ENCODE measurements around the gene LTC4S. TPM values are rescaled to one million over a fixed set of nuclear protein-coding genes. Genes with fewer than 3 reads are reported as not detected.
A peak's percentile ranks its signal among the peaks of the same experiment; 100 is the strongest.

LTC4S gene
- total RNA-seq, 4 donors from 2014 or later, result 3.0 to 3.8 (median 3.2) TPM; not detected in 1

DNA sequence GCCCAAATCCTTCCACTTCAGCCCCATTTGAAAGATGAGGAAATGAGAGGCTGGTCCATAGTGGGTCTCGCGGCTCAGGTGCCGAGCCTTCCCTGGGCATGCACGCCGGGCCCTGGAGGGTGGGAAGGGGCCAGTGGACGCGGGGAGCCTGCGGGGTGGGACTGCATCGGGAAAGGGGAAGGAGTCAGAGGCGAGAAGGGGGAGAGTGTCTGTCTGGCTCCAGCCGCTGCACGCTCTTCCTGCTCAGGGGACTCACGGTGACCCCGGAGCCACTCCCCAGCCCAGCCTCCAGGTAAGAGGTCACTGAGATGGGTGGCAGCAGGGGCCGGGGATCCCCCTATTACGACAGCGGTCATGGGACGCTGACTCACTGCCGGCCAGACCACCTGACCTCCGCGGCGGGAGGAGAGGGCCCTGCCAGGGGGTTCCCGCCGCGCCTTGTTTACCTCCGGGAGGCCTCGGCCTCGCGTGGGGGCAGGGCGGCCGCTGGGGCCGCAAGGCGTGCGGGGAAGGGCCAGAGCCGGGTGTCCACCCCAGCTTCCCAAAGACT lies 25.0 kb downstream of the LTC4S start:
- peak overlapping the region; percentile 24 to 99 (median 58) for H3K4me3 ChIP-seq
- no peaks in the 10 kb centered on the region for H3K9me3 ChIP-seq
- no peaks in the 10 kb centered on the region for H3K27me3 ChIP-seq
- H3K27ac ChIP-seq, result peak overlapping the region; percentile 99 to 100 (median 100)
- intact Hi-C loops (cut with DNase I; ENCODE audit: low total_unique reads) (no loop called here), in situ Hi-C loops (cut with MboI; ENCODE audit: low pct_ligation_motif_present in 1 of 4, low pct_unique_long_range_greater_than_20kb in 1 of 4, low sequenced_read_pairs in 3 of 4) (no loop called here)
- peak; percentile 97 for DNase-seq
- WGBS, 2 donors (ENCODE audit: low coverage in 1 of 2), result 2% methylated on average over 34 of the region's 35 CpGs; no CpG with 5 or more reads in 1 of the 2 donors
- peaks cover 0 to 5% (median 2%) of the 10 kb centered on the region in 4 donors for H3K36me3 ChIP-seq
- TF ChIP-seq POLR2A (IDR thresholded peaks at IDR 0.05) (peak; percentile 82), POLR2AphosphoS5 (IDR thresholded peaks at IDR 0.05) (peak; percentile 91 to 92 (median 91)), EP300 (IDR thresholded peaks at IDR 0.05; ENCODE audit: low read depth) (peak; percentile 93)
- TF ChIP-seq, protein P1, sequence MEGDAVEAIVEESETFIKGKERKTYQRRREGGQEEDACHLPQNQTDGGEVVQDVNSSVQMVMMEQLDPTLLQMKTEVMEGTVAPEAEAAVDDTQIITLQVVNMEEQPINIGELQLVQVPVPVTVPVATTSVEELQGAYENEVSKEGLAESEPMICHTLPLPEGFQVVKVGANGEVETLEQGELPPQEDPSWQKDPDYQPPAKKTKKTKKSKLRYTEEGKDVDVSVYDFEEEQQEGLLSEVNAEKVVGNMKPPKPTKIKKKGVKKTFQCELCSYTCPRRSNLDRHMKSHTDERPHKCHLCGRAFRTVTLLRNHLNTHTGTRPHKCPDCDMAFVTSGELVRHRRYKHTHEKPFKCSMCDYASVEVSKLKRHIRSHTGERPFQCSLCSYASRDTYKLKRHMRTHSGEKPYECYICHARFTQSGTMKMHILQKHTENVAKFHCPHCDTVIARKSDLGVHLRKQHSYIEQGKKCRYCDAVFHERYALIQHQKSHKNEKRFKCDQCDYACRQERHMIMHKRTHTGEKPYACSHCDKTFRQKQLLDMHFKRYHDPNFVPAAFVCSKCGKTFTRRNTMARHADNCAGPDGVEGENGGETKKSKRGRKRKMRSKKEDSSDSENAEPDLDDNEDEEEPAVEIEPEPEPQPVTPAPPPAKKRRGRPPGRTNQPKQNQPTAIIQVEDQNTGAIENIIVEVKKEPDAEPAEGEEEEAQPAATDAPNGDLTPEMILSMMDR (IDR thresholded peaks at IDR 0.05), result no peak
- H3K4me1 ChIP-seq, result peaks cover 39 to 61% (median 59%) of the 10 kb centered on the region in 4 donors

GRCh38 chr5:179819296-179820126 lies 25.7 kb downstream of the LTC4S start:
- Histone ChIP-seq H3K27ac (peak overlapping the region; percentile 99 to 100 (median 100)), H3K9me3 (no peaks in the 10 kb centered on the region), H3K4me1 (peaks cover 46 to 68% (median 66%) of the 10 kb centered on the region in 4 donors), H3K27me3 (no peaks in the 10 kb centered on the region), H3K36me3 (peaks cover 0 to 12% (median 6%) of the 10 kb centered on the region in 4 donors), H3K4me3 (peak overlapping the region; percentile 82 to 99 (median 95))
- TF ChIP-seq POLR2A (IDR thresholded peaks at IDR 0.05) (no peak), EP300 (IDR thresholded peaks at IDR 0.05; ENCODE audit: low read depth) (no peak), POLR2AphosphoS5 (IDR thresholded peaks at IDR 0.05) (no peak)
- TF ChIP-seq, protein P1 (IDR thresholded peaks at IDR 0.05), result no peak
- intact Hi-C loops (cut with DNase I; ENCODE audit: low total_unique reads) (loop anchor here (2.0 kb wide), 1 partner anchor 13 kb away; the partner anchor contains the start of gene MGAT4B), in situ Hi-C loops (cut with MboI; ENCODE audit: low pct_ligation_motif_present in 1 of 4, low pct_unique_long_range_greater_than_20kb in 1 of 4, low sequenced_read_pairs in 3 of 4) (no loop called here)
- WGBS, 2 donors (ENCODE audit: low coverage in 1 of 2), result 19% methylated on average over 19 of the region's 26 CpGs; no CpG with 5 or more reads in 1 of the 2 donors
- DNase-seq, result peak; percentile 77

DNA sequence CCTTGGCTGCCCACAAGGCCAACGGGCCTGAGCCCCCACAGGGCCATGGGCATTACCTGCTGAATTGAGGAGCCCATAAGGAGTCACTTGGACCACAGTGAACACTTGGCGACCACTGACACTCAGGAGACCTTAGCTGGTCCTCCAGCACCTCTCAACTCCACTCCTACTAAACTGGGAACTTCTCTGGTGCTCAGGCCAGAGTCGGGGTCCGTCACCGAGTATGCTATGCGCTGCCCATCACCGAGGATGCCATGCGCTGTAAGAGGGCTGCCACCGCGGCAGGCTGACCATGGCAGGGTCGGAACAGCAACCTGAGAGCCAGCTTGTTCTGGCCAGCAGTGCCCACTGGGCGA lies 26.3 kb downstream of the LTC4S start:
- peaks cover 49 to 74% (median 72%) of the 10 kb centered on the region in 4 donors for H3K4me1 ChIP-seq
- no peaks in the 10 kb centered on the region for H3K9me3 ChIP-seq
- TF ChIP-seq POLR2AphosphoS5 (IDR thresholded peaks at IDR 0.05) (no peak), EP300 (IDR thresholded peaks at IDR 0.05; ENCODE audit: low read depth) (no peak), POLR2A (IDR thresholded peaks at IDR 0.05) (no peak)
- TF ChIP-seq, protein P1 (IDR thresholded peaks at IDR 0.05), result no peak
- in situ Hi-C loops (cut with MboI; ENCODE audit: low pct_ligation_motif_present in 1 of 4, low pct_unique_long_range_greater_than_20kb in 1 of 4, low sequenced_read_pairs in 3 of 4), result no loop called here
- H3K27ac ChIP-seq, result peak overlapping the region; percentile 99 to 100 (median 100)
- intact Hi-C loops (cut with DNase I; ENCODE audit: low total_unique reads), result loop anchor here (2.0 kb wide), 1 partner anchor 13 kb away; the partner anchor contains the start of gene MGAT4B
- DNase-seq, result no peak
- WGBS, 2 donors (ENCODE audit: low coverage in 1 of 2), result 27% methylated on average over 12 of the region's 12 CpGs; no CpG with 5 or more reads in 1 of the 2 donors
- H3K36me3 ChIP-seq, result peaks cover 0 to 17% (median 6%) of the 10 kb centered on the region in 4 donors
- no peaks in the 10 kb centered on the region for H3K27me3 ChIP-seq
- H3K4me3 ChIP-seq, result peak overlapping the region; percentile 82 to 99 (median 95)
